Liver (tissue), 3 donors: ENCODE data around the gene TMEM18.

Experiments used
- CTCF ChIP-seq: fragments of 150-350 bp; IDR thresholded peaks from 2 replicates; pipeline ENCODE4 v1.5.1; 2017; ENCODE audit warnings: improper control_type of control experiment, low read depth, low read length; ENCODE audit not compliant: missing input control
- JUND ChIP-seq, 2 donors: IDR thresholded peaks; 2 replicates each; pipeline ENCODE4 v1.6.1; 2016; ENCODE audit warnings: antibody characterized with exemption in 2 of 2
- RAD21 ChIP-seq, 2 donors: IDR thresholded peaks; 2 replicates each; pipeline ENCODE4 v1.6.1; 2016; ENCODE audit warnings: antibody characterized with exemption in 2 of 2, mild to moderate bottlenecking in 2 of 2
- REST ChIP-seq: IDR thresholded peaks from 2 replicates; pipeline ENCODE4 v1.6.1; 2016; ENCODE audit warnings: antibody characterized with exemption, mild to moderate bottlenecking
- SP1 ChIP-seq: IDR thresholded peaks from 2 replicates; pipeline ENCODE4 v1.6.1; 2018; ENCODE audit warnings: antibody characterized with exemption, mild to moderate bottlenecking
- TAF1 ChIP-seq: conservative IDR thresholded peaks from 2 replicates; pipeline ENCODE4 v1.6.1; 2016; ENCODE audit warnings: antibody characterized with exemption, mild to moderate bottlenecking
- donor health status: healthy.
- donor health status: healthy.

GRCh38 chr2:628651-629050 lies 48.6 kb downstream of the TMEM18 start:
- TF ChIP-seq CTCF (no peak), JUND (IDR thresholded peaks at IDR 0.05) (no peak), REST (no peak), RAD21 (IDR thresholded peaks at IDR 0.05) (no peak), TAF1 (no peak), SP1 (no peak)
